Large intestine (tissue), 3 donors: Measurements from ENCODE around the gene KIF19. TPM values are rescaled to one million over a fixed set of nuclear protein-coding genes. Genes with fewer than 3 reads are reported as not detected.

ENCODE experiments used
- DNase-seq, 2 donors: peaks; one replicate each; pipeline versions ENCODE4 v3.0.0 to v3.0.0-alpha.2; 2013
- H3K27ac ChIP-seq: one replicate; pipeline ENCODE4 v1.5.1; 2013; ENCODE audit warnings: low read length
- H3K27me3 ChIP-seq: 2 replicates; pipeline ENCODE4 v1.6.1; 2013; ENCODE audit warnings: low read length; ENCODE audit not compliant: control insufficient read depth, insufficient read depth
- H3K36me3 ChIP-seq: 2 replicates; pipeline ENCODE4 v1.6.1; 2013; ENCODE audit warnings: low read length; ENCODE audit not compliant: control insufficient read depth, insufficient read depth
- H3K4me1 ChIP-seq: one replicate; pipeline ENCODE4 v1.6.1; 2013; ENCODE audit warnings: low read length; ENCODE audit not compliant: control insufficient read depth, insufficient read depth
- H3K4me3 ChIP-seq: one replicate; pipeline ENCODE4 v1.5.1; 2013; ENCODE audit warnings: low read length
- H3K9me3 ChIP-seq: one replicate; pipeline ENCODE4 v1.6.1; 2013; ENCODE audit warnings: mild to moderate bottlenecking, low read depth, low read length, moderate library complexity; ENCODE audit not compliant: control insufficient read depth
- WGBS: methylation state at CpG from one replicate; pipeline ENCODE4 v1.1.5; 2013; ENCODE audit warnings: low lambda C conversion rate; ENCODE audit not compliant: insufficient coverage; 5-methylcytosine and 5-hydroxymethylcytosine counted together
- polyA plus RNA-seq: library from polyadenylated mRNA; unstranded; fragments of 120-200 nt; gene quantifications from one replicate; pipeline ENCODE4 v1.2.1, GENCODE V29; 2013

KIF19 gene
- polyA plus RNA-seq, 1 donor, result 5.7 TPM

DNA sequence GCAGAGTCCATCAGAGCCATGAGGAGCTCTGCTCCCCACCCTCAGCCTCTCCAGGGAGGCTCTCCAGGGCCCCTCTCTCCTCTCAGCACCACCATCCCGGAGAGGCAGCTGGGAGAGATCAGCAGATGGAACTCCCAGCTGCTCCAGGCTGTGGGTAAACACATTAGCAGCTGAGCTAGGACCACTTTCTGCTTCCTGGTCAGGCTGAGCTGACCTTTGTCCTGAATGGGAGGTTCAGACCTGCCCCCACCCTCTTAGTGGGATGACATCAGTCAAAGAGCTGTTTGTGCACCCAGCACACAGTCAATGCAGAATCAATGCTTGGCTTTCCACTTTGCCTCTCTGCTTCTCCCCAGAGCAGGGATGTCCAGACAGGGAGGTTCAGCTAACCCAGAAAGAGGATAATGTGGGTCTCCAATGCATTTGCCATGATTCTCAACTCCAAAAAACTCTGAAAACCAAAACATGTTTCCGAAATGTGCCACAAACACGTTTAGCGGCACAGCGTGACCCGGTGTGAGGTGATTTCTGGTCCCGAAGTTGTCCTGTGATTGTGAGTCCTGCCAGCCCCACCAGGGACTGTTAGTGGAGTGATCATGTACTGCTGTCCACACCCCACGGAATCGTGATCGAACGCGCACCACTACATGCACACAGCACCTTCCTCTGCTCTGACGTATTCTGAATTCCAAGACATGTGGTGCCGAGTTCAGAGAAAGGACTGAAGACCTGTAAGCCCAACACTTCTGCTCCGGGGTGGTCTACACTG, 48.0 kb downstream of the KIF19 start:
- Histone ChIP-seq H3K27ac (peak overlapping the region; percentile 36), H3K36me3 (no peaks in the 10 kb centered on the region), H3K4me3 (no peak overlapping the region), H3K4me1 (peaks cover 8% of the 10 kb centered on the region), H3K27me3 (no peaks in the 10 kb centered on the region), H3K9me3 (peaks cover 3% of the 10 kb centered on the region)
- WGBS, result no CpG with 5 or more reads among the region's 15 CpGs
- DNase-seq, result peak; percentile 79 to 87

DNA sequence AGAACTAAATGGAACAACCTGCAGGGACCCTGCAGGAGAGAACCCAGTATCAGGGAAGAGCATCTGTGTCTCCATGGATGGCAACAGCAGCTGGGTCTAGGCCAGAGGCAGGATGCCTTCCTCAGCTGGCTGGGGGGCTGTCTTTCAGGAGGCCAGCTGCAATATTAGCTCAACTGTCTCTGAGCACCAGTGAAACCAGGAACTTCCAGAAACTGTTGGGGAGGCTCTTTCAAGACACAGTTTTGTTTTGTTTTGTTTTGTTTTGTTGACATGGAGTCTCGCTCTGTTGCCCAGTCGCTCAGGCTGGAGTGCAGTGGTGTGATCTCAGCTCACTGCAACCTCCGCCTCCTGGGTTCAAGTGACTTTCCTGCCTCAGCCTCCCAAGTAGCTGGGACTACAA, 48.8 kb downstream of the KIF19 start:
- DNase-seq, result no peak
- WGBS, result no CpG with 5 or more reads among the region's 3 CpGs
- Histone ChIP-seq H3K9me3 (peaks cover 3% of the 10 kb centered on the region), H3K27me3 (no peaks in the 10 kb centered on the region), H3K27ac (no peak overlapping the region), H3K36me3 (no peaks in the 10 kb centered on the region), H3K4me3 (no peak overlapping the region), H3K4me1 (peaks cover 14% of the 10 kb centered on the region)

- Histone ChIP-seq H3K27me3 (no peaks in the 10 kb centered on the region), H3K9me3 (no peaks in the 10 kb centered on the region), H3K4me1 (peaks cover 18% of the 10 kb centered on the region), H3K27ac (no peak overlapping the region), H3K4me3 (no peak overlapping the region), H3K36me3 (no peaks in the 10 kb centered on the region)
- DNase-seq, result peak; percentile 83 to 90
- no CpG with 5 or more reads among the region's 20 CpGs for WGBS
Observed at GRCh38 chr17:74379495-74380085, 53.6 kb downstream of the KIF19 start.

DNA sequence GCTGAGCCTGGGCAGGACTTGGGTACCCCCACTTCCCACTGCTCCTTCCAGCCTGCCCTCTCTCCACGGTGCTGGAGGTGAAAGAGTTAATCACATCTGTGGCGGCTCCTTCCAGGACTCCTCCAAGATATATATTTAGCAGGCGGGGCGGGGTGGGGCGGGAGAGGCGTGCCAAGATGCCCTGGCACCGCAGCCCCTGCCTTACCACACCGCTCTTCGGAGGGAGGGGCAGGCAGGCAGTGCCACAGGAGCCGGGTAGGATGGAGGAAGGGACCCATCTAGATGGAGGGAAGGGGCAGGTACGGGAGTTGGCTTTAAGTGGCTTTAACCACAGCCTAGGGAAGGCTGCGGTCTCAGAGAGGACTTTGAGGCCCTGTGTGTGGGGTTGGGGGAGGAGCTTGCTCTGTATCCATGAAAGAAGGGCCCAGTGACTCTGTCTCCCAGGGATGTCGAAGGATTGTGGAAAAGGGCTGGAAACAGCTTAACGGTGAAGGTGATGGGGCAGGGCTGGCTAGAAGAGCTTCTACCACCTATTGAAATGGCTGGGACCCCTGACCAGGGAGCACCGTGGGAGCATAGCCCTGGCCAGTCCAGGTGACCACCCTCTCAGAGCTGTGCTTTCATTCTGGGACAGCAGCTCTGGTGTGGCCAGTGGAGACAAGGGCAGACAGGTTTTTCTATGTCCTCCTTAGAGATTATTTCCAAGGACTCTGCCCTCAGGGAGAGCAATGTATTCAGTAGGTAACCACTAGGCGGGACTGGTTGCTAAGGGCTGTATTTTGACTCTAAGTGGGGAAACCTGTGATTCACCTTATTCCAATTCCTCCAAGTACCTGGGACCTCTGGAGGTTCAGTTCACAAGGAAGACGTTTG, 54.3 kb downstream of the KIF19 start:
- no peak overlapping the region for H3K4me3 ChIP-seq
- H3K4me1 ChIP-seq, result peaks cover 18% of the 10 kb centered on the region
- H3K27me3 ChIP-seq, result no peaks in the 10 kb centered on the region
- no CpG with 5 or more reads among the region's 17 CpGs for WGBS
- DNase-seq, result peak; percentile 66 to 84
- peak overlapping the region; percentile 67 for H3K27ac ChIP-seq
- no peaks in the 10 kb centered on the region for H3K36me3 ChIP-seq
- no peaks in the 10 kb centered on the region for H3K9me3 ChIP-seq

DNA sequence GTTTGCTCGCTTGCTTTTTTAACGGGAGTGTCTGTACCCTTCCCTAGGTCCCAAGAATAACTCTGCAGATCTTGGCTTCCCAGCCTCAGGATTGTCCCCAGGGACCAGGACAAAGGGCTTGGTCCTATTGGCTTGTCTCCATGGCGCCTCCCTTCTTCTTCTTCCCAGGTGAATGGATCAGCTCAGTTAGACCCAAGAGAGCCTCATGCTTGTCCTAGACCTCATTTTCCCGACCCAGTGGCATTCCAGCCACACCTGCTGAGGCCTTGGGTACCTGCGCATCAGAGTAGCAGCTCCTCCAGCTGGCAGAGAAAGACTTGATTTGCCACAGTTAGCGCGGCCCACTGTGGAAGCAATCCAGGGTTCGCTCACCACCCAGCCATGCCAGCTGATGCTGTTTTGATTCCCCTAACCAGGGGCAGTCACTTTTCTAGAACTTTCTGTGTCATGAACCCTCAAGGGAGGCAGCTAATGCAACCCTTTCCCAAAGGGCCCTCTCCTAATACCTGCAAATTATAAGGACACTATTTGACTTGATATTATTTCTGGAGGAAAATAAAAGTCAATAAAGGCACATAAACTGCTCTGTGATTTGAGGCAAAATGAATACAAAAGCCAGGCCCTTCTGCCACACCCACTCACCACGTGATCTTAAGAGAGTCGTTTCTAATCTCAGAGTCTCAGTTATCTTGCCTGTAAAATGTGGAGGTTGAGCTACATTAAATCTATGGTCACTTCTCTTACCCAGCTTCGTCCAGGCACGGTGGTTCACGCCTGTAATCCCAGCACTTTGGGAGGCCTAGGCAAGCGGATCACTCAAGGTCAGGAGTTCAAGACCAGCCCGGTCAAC, 55.2 kb downstream of the KIF19 start:
- no peaks in the 10 kb centered on the region for H3K9me3 ChIP-seq
- peak overlapping the region; percentile 67 for H3K27ac ChIP-seq
- H3K4me1 ChIP-seq, result peaks cover 19% of the 10 kb centered on the region
- DNase-seq, result no peak
- no peaks in the 10 kb centered on the region for H3K27me3 ChIP-seq
- WGBS, result no CpG with 5 or more reads among the region's 15 CpGs
- H3K36me3 ChIP-seq, result no peaks in the 10 kb centered on the region
- no peak overlapping the region for H3K4me3 ChIP-seq

GRCh38 chr17:74383141-74383540, 57.1 kb downstream of the KIF19 start:
- Histone ChIP-seq H3K9me3 (no peaks in the 10 kb centered on the region), H3K4me3 (no peak overlapping the region), H3K4me1 (peaks cover 27% of the 10 kb centered on the region), H3K27me3 (no peaks in the 10 kb centered on the region), H3K36me3 (no peaks in the 10 kb centered on the region), H3K27ac (no peak overlapping the region)
- no CpG with 5 or more reads among the region's 5 CpGs for WGBS
- no peak for DNase-seq

GRCh38 chr17:74385201-74385600, 59.2 kb downstream of the KIF19 start:
- no peak overlapping the region for H3K4me3 ChIP-seq
- no peak for DNase-seq
- WGBS, result 80% methylated on average over 1 of the region's 3 CpGs
- no peaks in the 10 kb centered on the region for H3K36me3 ChIP-seq
- H3K9me3 ChIP-seq, result no peaks in the 10 kb centered on the region
- H3K4me1 ChIP-seq, result peaks cover 18% of the 10 kb centered on the region
- H3K27me3 ChIP-seq, result no peaks in the 10 kb centered on the region
- no peak overlapping the region for H3K27ac ChIP-seq

- WGBS, result 0% methylated on average over 1 of the region's 8 CpGs
- Histone ChIP-seq H3K9me3 (no peaks in the 10 kb centered on the region), H3K4me1 (peaks cover 10% of the 10 kb centered on the region), H3K4me3 (no peak overlapping the region), H3K27ac (peak overlapping the region; percentile 34), H3K27me3 (no peaks in the 10 kb centered on the region), H3K36me3 (no peaks in the 10 kb centered on the region)
- DNase-seq, result peak; percentile 75 to 87
Observed at GRCh38 chr17:74386386-74386785, 60.4 kb downstream of the KIF19 start.

DNA sequence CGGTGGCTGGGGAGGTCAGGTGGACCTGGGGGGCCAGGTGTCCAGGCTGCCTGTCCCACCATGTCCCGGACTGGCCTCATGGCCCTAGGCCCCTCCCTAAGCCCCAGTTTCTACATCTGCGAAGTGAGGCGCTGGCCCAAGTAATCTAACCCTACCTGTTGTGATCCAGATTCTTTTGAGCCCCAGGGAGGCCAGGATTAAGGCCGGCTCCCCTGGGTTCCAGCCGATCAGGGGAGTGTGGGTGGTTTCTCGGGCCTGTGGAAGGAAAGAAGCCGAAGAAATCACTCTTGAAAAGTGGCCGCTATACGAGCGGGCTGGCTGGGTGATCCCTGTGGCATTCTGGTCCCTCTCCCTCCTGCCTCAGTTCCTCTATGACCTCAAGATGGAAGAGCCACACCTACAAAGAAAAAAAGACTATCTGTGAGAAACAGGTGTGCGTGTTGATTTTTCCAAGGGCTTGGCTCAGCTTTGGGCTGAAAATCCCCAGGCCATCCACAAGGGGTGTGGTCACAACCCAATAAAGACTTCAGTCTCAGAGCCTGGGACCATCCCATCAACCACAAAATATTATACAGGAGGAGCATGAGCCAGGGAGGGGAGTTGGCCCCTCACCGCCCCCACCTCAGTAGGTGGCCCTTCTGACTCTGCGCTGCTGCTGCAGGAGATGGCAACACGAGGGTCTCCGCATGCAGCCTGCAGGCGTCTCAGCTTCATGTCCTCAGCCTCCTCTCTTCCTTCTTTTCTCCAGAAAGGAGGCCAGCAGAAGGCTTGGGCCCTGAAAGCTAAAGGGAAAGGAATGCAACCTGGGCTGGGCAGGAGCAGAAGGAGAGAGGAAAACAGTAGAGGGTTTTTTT, 61.6 kb downstream of the KIF19 start:
- DNase-seq, result no peak
- Histone ChIP-seq H3K9me3 (no peaks in the 10 kb centered on the region), H3K27ac (no peak overlapping the region), H3K4me3 (no peak overlapping the region), H3K27me3 (no peaks in the 10 kb centered on the region), H3K4me1 (peaks cover 10% of the 10 kb centered on the region), H3K36me3 (no peaks in the 10 kb centered on the region)
- WGBS, result no CpG with 5 or more reads among the region's 17 CpGs
